GM19035 (cell line): ENCODE data around the gene FRG2B.
"Not testable (repeated sequence)": the region's sequence is repeated elsewhere in the genome, so short reads cannot be mapped to it uniquely, and the experiment has no call there.

Experiments
- ATAC-seq: cut with Tn5 transposase; IDR thresholded peaks from one replicate; pipeline ENCODE4 v1.9.1; 2021; ENCODE audit not compliant: unreplicated experiment

FRG2B gene

GRCh38 chr10:133626695-133627094, at the start of gene FRG2B:
TSS of gene FRG2B (minus strand) at chr10:133626795. CDS start at chr10:133626742, 53 bp downstream.
- not testable (repeated sequence) for ATAC-seq

GRCh38 chr10:133667446-133667845, 40.9 kb upstream of the FRG2B start:
- not testable (repeated sequence) for ATAC-seq

GRCh38 chr10:133663544-133664160, 37.1 kb upstream of the FRG2B start:
- ATAC-seq, result not testable (repeated sequence)

- not testable (repeated sequence) for ATAC-seq
Measured at GRCh38 chr10:133661122-133661521, 34.5 kb upstream of the FRG2B start.

GRCh38 chr10:133660516-133660915, 33.9 kb upstream of the FRG2B start:
- ATAC-seq, result not testable (repeated sequence)

GRCh38 chr10:133657276-133657675, 30.7 kb upstream of the FRG2B start:
- not testable (repeated sequence) for ATAC-seq

GRCh38 chr10:133648872-133649455, 22.4 kb upstream of the FRG2B start:
- ATAC-seq, result not testable (repeated sequence)

- peak; percentile 89 for ATAC-seq
Measured at GRCh38 chr10:133647075-133647748, 20.6 kb upstream of the FRG2B start.

- not testable (repeated sequence) for ATAC-seq
Measured at GRCh38 chr10:133637846-133638235, 11.2 kb upstream of the FRG2B start.

GRCh38 chr10:133637202-133637845, 10.7 kb upstream of the FRG2B start:
- not testable (repeated sequence) for ATAC-seq

- not testable (repeated sequence) for ATAC-seq
Measured at GRCh38 chr10:133630723-133631249, 4.2 kb upstream of the FRG2B start.

- not testable (repeated sequence) for ATAC-seq
Measured at GRCh38 chr10:133622544-133622943, 4.1 kb downstream of the FRG2B start.

GRCh38 chr10:133618851-133619250, 7.7 kb downstream of the FRG2B start:
- no peak for ATAC-seq

- no peak for ATAC-seq
Measured at GRCh38 chr10:133617196-133617595, 9.4 kb downstream of the FRG2B start.

GRCh38 chr10:133616371-133617130, 10.0 kb downstream of the FRG2B start:
- ATAC-seq, result no peak

GRCh38 chr10:133614830-133615580, 11.6 kb downstream of the FRG2B start:
- no peak for ATAC-seq

GRCh38 chr10:133613699-133614098, 12.9 kb downstream of the FRG2B start:
- no peak for ATAC-seq

GRCh38 chr10:133611079-133611478, 15.5 kb downstream of the FRG2B start:
- ATAC-seq, result no peak

- no peak for ATAC-seq
Measured at GRCh38 chr10:133608855-133609254, 17.7 kb downstream of the FRG2B start.

- ATAC-seq, result not testable (repeated sequence)
Measured at GRCh38 chr10:133603434-133603833, 23.2 kb downstream of the FRG2B start.
